ENCODE measurements around the gene HIP1R. TPM values are rescaled to one million over a fixed set of nuclear protein-coding genes. Genes with fewer than 3 reads are reported as not detected.

The HIP1R gene
- total RNA-seq, 1 donor from 2014 or later: 31.8 TPM

DNA sequence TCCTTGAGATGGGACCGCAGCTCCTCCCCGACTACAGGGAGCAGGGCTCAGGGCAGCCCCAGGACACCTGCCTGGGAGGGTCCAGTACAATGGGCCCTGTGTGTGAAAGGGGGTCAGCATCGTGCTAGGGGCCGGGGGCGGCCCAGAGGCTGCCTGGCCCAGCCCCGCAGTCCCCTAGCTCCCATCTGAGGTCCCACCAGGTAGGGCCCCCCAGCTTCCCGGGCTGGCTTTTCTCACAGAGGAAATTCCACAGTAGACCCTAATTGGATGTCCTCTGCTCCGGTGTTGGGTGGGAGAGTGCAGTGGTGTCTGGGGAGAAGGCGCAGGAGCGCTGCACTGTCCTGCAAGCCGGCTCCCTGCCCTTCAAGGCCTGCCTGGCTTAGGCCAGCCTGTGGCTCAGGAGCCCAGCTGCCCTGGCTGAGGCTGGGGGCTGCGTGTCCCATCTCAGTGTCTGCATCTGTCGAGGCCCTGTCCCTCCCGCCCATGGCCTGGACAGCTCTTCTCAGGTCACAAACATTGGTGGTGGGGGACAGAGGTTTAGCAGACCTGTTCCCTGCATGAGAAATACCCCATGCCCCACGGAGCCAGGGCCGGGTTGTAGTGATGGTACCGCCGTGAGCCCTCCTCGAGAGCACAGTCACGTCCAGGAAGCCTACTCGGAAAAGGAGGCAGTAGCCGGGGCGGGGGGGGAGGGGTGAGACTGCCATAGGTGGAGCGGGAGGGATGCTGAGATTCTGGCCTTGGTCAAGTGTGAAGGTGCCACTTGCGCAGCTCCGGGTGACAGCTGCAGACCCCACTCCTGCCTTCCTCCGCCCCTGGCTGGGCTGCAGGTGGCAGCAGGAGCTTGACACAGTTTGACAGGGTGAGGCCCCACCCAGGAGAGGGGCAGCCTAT is 11.6 kb downstream of the HIP1R start:
- intact Hi-C loops (cut with micrococcal nuclease): no loop called here

GRCh38 chr12:122847516-122847836 is 12.2 kb downstream of the HIP1R start:
- intact Hi-C loops (cut with micrococcal nuclease): no loop called here

DNA sequence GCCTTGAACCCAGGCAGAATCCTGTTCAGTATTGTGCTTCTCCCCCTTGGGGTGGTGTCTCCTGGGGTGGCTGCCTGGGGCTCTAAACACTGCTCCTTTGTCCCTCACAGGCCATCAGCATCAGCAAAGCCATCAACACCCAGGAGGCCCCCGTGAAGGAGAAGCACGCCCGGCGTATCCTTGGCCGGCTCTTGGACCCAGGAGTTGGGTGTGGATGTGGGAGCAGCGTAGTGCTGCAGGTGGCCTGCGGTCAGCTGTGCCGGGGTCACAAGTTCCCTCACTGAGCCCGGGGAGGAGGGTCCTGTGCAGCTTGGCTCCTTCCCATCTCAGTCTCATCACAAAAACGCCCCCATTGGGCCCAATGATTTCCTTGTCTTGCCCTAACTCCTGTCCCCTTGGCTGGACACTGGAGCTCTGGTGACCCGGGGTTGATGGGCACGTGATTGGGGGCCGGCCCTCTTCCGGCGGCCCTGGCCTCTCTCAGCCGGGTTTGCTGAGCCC is 12.7 kb downstream of the HIP1R start:
- intact Hi-C loops (cut with micrococcal nuclease): no loop called here

GRCh38 chr12:122848471-122849351 is 13.5 kb downstream of the HIP1R start:
- intact Hi-C loops (cut with micrococcal nuclease): no loop called here

- intact Hi-C loops (cut with micrococcal nuclease): no loop called here
These were observed 14.2 kb downstream of the HIP1R start for GRCh38 chr12:122849352-122850047.

- intact Hi-C loops (cut with micrococcal nuclease): no loop called here
These were observed 14.8 kb downstream of the HIP1R start for GRCh38 chr12:122850048-122850445.

GRCh38 chr12:122850695-122851350 is 15.6 kb downstream of the HIP1R start:
- intact Hi-C loops (cut with micrococcal nuclease): no loop called here

DNA sequence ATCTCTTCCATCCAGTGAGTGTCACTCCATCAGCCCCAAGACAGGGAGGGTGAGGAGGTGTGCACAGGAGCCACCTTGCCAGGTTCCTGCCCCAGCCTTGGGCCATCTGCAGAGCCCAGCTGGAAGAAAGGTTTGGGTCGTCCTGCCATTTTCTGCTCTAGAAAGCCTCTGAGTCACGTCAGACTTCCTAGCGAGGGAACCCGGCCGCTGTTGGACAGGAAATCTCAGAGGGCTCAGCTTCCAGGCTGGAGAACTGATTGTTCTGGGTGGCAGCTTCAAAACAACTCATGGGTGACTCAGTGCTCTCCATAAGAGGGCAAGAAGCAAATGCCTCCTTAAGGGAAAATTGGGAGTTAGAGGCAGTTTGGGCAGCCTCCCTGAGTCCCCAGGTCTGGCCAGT is 16.6 kb downstream of the HIP1R start:
- intact Hi-C loops (cut with micrococcal nuclease): no loop called here

GRCh38 chr12:122852336-122853275 is 17.3 kb downstream of the HIP1R start:
- intact Hi-C loops (cut with micrococcal nuclease): no loop called here

DNA sequence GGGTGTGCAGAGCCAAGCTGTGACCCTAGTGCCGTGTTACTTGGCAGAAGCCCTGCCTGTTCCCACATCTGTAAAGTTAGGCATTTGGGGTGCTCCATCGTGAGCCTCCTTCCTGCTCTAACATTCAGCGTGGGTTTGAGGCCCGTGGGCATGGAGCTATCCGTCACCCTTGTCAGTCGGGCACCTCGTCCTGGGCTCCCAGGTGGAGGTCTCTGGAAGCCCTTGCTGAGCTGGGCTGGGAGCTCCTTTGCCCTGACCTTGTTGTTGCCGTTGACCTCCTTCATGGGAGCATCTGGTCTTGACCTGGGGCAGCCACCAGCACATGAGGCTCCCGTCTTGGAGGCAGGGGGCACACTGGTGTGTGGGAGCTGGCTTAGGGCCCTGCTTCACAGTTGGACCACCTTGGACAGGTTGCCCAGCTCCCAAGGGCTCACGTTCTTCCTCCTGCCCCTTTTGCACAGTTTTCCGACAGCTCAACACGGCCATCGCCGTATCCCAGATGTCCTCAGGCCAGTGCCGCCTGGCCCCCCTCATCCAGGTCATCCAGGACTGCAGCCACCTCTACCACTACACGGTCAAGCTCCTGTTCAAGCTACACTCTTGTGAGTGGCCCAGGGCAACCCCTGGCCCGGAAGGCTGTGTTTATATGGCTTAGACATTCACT is 18.5 kb downstream of the HIP1R start:
- intact Hi-C loops (cut with micrococcal nuclease): no loop called here

DNA sequence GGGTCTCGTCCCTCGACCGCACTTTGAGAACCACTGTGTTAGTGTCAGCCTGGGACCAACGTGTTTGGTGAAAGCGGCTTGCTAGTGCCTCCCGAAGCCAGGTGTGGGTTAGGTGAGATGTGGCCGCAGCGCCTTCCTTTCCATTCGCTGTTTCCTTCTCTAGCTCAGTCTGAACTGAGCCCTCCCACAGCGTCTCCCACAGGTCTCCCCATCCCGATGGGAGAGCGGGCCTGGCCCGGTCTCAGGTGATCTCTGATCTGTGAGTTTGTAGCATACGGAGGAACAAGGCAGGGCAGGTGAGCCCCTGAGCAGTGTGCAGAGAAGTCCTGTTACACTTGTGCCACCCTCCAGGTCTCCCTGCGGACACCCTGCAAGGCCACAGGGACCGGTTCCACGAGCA is 19.3 kb downstream of the HIP1R start:
- intact Hi-C loops (cut with micrococcal nuclease): no loop called here

DNA sequence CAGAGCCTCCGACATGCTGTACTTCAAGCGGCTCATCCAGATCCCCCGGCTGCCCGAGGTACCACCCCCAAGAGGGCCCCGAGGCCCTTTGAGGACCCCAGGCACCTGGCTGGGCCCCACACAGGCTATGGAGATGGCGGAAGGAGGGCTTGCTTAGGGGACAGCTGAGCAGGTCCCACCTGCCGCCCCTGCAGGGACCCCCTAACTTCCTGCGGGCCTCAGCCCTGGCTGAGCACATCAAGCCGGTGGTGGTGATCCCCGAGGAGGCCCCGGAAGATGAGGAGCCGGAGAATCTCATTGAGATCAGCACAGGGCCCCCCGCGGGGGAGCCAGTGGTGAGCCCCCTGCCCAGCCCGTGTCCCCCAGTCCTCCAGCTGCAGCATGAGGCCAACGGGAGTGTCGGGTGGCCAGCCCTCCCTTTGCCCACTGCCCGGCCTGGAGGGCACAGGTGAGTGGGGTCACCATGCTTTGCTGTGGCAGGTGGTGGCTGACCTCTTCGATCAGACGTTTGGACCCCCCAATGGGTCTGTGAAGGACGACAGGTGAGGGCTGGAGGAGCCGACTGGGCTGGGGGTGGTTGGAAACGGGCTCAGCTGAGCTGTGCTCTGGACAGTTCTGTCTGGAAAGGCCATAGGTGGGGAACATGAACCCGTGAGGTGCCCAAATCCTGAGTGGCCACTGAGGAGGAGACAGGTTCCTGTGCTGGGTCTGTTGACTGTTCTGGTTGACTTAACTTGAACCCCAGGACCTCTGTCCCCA is 20.0 kb downstream of the HIP1R start:
- intact Hi-C loops (cut with micrococcal nuclease): no loop called here

DNA sequence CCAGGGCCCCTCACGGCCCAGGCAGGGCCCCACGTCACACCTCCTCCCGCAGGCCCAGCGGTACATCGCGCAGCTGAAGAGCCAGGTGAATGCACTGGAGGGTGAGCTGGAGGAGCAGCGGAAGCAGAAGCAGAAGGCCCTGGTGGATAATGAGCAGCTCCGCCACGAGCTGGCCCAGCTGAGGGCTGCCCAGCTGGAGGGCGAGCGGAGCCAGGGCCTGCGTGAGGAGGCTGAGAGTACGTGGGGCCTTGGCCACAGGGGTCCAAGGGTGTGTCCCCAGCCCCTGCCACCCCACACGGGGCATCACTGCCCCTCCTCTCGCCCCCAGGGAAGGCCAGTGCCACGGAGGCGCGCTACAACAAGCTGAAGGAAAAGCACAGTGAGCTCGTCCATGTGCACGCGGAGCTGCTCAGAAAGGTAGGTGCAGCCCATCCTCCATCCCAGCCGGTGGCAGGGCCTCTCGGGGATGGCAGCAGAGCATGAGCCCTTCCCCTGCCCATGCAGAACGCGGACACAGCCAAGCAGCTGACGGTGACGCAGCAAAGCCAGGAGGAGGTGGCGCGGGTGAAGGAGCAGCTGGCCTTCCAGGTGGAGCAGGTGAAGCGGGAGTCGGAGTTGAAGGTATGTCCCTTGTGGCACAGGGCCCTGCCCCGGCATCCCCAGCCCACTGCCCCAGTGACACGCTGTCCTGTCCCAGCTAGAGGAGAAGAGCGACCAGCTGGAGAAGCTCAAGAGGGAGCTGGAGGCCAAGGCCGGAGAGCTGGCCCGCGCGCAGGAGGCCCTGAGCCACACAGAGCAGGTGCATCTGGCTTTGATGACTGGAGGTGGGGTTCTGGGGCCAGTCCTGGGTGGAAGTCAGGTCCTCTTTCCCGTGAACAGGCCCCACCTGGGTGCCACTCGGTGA is 20.9 kb downstream of the HIP1R start:
- intact Hi-C loops (cut with micrococcal nuclease): no loop called here

DNA sequence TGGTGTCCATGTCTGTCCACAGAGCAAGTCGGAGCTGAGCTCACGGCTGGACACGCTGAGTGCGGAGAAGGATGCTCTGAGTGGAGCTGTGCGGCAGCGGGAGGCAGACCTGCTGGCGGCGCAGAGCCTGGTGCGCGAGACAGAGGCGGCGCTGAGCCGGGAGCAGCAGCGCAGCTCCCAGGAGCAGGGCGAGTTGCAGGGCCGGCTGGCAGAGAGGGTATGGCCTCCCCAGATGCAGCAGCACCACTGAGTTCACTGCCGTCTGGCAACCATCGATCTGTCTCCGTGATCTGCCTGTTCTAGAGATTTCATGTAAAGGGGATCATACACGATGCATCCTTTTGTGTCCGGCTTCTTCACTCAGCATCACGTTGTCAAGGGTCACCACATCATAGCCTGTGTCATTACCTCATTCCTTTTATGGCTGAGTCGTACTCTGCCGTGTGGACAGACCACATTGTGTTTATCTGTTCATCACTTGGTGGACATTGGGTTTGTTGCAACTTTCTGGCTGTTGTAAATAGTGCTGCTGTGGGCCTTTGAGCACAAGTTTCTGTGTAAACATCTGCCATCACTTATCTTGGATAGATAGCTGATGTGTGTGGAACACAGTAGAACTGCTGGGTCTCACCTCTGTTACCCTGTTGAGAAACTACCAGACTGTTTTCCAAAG is 21.9 kb downstream of the HIP1R start:
- intact Hi-C loops (cut with micrococcal nuclease): no loop called here

GRCh38 chr12:122858171-122858570 is 22.9 kb downstream of the HIP1R start:
- intact Hi-C loops (cut with micrococcal nuclease): no loop called here

- intact Hi-C loops (cut with micrococcal nuclease): no loop called here
These were observed 23.5 kb downstream of the HIP1R start for GRCh38 chr12:122858591-122859302.
